ENCODE results near the gene FAM20C.

DNA sequence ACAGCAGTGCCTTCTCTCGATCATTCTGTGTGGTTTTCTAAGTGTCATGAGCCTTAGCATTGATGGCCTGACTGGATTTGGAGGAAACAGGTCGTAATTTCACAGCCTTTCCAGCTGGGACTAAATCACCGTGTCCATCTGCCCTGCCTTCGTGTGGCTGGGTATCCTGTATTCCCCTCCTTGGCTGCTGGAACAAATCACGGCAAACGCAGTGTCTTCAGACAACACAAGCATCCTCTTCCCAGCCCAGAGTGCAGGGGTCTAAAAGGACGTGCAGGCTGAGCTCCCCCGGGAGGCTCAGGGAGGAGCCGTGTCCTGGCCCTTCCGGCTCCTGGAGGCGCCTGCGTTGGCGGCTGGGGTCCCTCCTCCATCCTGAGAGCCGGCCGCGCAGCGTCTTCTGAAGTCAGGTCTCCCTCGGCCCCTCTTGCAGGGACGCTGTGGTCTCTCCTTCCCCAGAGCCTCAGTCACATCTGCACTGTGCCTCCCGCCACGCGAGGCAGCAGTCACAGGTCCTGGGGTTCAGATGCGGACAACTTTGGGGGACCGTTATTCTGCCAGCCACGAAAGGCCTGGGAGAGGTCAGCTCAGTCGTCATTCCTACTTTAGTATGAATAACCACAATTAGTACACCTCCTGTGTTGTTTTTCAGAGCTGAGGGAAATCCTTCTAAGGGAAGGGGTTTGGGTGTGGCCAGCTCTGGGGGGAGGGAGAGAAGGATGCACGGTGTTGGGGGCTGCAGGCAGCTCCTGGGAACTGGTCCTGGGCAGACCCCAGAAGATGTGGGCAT, 41.1 kb downstream of the FAM20C start:
- TF ChIP-seq, protein P1, sequence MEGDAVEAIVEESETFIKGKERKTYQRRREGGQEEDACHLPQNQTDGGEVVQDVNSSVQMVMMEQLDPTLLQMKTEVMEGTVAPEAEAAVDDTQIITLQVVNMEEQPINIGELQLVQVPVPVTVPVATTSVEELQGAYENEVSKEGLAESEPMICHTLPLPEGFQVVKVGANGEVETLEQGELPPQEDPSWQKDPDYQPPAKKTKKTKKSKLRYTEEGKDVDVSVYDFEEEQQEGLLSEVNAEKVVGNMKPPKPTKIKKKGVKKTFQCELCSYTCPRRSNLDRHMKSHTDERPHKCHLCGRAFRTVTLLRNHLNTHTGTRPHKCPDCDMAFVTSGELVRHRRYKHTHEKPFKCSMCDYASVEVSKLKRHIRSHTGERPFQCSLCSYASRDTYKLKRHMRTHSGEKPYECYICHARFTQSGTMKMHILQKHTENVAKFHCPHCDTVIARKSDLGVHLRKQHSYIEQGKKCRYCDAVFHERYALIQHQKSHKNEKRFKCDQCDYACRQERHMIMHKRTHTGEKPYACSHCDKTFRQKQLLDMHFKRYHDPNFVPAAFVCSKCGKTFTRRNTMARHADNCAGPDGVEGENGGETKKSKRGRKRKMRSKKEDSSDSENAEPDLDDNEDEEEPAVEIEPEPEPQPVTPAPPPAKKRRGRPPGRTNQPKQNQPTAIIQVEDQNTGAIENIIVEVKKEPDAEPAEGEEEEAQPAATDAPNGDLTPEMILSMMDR (IDR thresholded peaks at IDR 0.05), result no peak
- no peak for TF ChIP-seq POLR2A (IDR thresholded peaks at IDR 0.05)
